ACHN (cell line): ENCODE measurements around the gene PZP.
"Not testable (repeated sequence)": the region's sequence is repeated elsewhere in the genome, so short reads cannot be mapped to it uniquely, and the experiment has no call there.

ENCODE experiments used
- DNase-seq: peaks from one replicate; pipeline ENCODE4 v3.0.0-alpha.2; 2015
- in situ Hi-C: cut with HindIII; loops from 2 replicates; pipeline ENCODE4 v1.10.0; 2017; ENCODE audit warnings: low sequenced_read_pairs, low pct_ligation_motif_present, low pct_unique_long_range_greater_than_20kb

The PZP gene

DNA sequence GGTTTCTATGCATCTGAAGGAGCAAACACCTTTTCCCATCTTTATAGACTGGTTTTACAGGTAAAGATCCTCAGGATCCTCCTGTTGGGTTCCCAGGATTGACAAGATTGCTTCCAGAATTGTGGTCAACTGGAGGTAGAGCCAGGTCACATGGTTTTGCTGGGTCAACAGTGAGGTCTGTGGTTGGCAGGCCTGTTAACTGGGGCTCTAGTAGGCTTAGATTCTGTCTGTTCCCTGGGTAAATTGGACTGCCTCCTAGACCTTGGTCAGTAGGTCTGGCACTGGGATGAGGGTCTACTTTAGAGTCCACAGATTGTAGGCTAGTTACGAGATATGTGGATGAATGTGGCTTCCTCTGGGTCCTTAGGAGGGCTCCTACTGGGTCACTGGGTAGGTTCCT lies 3.5 kb upstream of the PZP start:
- in situ Hi-C loops = no loop called here
- DNase-seq = no peak

DNA sequence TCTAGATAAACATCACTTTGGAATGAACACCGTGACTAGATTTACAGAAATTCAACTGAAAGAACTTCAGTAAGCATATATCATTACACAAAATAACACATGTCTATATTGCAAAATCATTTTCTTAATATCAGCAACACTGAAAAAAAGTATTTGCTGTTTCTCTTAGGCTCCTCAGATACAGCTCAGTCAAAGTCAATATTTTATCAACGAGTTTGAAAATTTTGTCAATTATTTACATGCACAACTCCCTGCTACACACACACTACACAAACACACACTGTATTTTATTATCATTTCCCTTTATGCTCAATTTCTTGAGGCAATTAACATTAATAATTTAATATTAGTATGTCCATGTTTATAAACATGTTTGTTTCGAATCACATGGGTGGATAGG lies 3.8 kb downstream of the PZP start:
- no peak for DNase-seq
- in situ Hi-C loops = no loop called here

DNA sequence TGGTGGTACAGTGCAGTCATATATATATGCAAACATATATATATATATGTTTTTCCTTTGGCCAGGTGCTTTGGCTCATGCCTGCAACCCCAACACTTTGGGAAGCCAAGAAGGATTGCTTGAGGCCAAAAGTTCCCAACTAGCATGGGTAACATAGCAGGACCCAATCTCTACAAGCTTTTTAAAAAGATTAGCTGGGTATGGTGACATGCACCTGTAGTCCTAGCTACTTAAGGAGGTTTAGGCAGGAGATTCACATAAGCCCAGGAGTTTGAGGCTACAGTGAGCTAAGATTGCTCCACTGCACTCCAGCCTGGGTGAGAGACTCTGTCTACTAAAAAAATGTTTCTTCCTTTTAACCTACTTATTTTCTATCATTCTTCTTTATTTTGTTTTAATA lies 10.2 kb downstream of the PZP start:
- in situ Hi-C loops = no loop called here
- DNase-seq = no peak

DNA sequence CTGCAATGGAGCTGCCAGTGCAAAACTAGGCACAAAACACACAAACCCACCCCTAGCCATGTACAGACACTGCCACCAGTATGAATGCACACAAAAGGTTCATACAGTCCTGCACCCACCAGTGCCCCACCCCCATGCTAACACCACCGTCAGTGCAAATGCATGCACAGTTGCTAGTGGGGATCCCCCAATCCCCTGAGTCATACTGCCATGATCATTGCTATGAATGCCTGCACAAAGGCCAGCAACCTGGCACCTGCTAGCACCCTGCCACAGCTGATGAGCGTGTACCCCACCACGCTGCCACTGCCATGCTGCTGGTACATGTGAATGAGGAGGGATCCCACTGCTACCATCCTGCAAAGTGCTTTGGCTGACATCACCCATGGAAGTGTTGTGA lies 23.9 kb downstream of the PZP start:
- in situ Hi-C loops = no loop called here
- no peak for DNase-seq

DNA sequence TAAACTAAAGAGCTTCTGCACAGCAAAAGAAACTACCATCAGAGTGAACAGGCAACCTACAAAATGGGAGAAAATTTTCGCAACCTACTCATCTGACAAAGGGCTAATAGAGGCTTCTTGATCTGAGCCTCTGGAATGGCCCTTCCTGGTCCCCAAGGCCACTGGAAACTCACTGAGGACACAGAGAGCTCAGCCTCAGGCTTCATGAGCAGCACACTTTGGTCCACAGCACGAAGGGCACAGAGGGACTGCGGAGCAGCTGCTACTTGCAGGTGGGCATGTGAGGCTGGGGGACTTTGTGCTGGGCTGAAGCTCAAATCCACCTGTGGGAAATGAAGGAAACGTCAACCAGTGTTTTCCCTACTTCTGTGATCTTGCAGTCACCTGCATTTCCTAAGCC lies 27.4 kb downstream of the PZP start:
- no peak for DNase-seq
- in situ Hi-C loops = no loop called here

DNA sequence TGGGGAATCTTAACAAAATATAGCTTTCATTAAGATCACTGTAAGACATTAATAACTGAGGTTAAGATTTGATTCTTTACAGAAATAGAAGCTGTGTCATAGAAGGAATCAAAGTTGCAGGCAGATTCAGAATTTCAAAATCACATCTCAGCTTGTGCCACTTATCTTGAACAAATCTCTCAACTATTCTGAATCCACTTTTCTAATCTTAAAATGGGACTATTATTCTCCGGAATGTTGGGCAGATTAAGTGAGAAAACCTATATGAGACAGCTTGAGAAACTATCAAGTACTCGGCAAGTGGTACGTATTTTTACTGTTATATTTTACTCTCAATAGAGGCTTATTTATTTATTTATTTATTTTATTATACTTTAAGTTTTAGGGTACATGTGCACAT lies 28.4 kb downstream of the PZP start:
- in situ Hi-C loops = no loop called here
- DNase-seq = no peak

DNA sequence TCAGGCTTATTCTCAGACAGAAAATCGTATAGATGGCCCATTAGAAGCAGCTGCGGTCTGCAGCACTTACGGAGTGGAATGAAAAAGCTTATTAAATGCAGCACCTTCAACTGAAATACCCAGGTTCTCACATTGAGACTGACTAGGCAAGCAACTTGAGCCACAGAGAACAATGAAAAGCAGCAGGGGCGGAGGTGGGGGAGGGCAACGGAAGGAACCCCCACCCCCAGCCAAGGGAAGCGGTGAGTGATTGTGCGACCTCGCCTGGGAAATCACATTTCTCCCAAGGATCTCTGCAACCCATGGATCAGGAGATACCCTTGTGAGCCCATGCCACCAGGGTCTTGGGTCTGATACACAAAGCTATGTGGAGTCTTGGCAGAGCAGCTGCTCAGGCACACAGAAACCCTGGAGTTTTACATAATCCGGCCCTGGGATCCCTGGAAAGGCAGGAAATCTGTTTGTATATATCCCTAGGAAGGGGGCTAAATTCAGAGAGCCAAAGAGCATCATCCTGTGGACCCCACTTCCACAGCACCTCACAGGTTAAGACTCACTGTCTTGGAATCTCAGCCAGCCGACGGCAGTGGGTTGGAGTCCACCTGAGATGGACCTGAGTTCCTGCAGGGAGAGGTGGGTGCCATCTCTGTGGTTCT lies 38.1 kb downstream of the PZP start:
- in situ Hi-C loops = no loop called here
- DNase-seq = no peak

DNA sequence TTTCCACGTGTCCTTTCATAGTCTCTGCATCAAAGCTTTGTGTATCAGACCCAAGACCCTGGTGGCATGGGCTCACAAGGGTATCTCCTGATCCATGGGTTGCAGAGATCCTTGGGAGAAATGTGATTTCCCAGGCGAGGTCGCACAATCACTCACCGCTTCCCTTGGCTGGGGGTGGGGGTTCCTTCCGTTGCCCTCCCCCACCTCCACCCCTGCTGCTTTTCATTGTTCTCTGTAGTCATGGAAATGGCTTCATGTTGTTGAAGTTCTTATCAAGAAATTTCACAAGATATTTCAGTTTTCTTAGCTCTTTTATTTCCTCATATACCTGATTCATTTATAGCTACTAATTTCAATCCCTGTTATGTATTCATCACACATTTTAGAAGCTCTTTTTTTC lies 40.9 kb downstream of the PZP start:
- DNase-seq, in situ Hi-C loops: not testable (repeated sequence)

DNA sequence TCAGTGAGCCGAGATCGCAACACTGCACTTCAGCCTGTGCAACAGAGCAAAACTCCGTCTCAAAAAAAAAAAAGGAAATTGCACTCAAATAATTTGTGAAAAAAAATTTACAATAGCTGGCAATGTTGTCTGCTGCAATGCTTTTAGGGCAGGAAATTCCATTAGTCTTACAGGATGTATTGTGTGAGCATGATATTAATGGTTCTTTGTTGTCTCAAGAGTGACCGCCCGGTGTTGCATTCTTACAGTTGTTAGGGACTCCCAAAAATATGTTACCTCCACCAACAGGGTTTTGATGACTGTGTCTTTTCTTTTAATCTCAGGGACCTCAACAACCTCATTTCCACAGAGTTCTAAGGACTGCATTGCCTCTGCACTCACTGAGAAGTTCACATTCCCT lies 44.8 kb downstream of the PZP start:
- DNase-seq = no peak
- in situ Hi-C loops = no loop called here

DNA sequence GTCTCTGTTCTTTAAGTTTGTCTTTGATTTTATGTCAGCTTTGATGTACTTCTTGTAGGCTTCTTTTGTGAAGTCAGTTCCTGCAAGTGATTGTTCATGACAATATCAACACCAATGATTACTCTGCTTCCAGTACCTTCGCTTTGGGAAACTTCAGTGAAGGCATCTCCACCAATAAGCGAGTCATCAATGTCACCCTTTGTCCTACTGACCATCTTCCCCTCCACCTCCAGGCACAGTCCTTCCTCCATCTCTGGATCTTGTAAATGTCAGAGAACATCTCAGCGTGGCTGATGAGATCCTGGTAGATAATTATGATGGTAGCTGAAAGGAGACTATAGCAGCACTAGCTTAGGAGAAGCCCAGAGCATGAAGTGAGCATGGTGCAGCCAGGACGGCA lies 52.1 kb downstream of the PZP start:
- in situ Hi-C loops = no loop called here

DNA sequence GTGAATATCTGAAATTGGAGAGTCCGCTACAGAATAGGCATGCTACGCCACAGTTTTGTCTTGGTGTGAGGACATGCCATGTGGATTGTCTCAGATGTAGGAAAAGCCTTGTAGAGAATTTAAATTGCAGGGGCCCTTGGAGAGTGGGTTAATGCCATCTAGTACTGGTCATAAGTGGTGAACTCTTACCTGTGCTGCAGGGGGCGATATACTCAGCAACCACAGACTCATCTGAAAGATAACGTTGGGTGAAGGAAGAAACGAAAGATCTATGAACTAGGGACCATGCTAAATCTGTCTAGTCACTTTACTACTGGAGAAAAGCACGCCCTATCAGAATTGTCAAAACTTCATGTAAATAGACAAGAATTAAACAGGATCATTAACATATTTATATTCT lies 58.8 kb downstream of the PZP start:
- DNase-seq = no peak
- in situ Hi-C loops = no loop called here

More for the DNA sequence above, 52.1 kb downstream of the PZP start:
- no peak for DNase-seq

DNA sequence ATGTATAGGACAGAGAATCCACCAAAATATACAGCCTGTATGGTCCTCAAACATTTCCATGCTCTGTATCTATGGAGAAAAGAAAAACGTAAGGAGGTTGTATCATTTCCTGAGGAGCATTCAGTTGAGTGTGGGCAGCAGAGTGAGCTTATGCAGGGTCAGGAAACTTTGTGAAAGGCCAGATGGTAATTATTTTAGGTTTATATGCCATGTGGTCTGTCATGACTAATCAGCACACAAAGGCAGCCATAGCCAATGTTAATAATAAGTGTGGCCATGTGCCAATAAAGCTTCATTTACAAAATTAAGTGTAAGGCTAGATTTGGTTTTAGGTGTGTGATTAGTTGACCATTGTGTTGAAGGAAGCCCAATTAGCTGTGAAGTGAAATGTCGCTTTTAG lies 59.3 kb downstream of the PZP start:
- no peak for DNase-seq
- in situ Hi-C loops = no loop called here

DNA sequence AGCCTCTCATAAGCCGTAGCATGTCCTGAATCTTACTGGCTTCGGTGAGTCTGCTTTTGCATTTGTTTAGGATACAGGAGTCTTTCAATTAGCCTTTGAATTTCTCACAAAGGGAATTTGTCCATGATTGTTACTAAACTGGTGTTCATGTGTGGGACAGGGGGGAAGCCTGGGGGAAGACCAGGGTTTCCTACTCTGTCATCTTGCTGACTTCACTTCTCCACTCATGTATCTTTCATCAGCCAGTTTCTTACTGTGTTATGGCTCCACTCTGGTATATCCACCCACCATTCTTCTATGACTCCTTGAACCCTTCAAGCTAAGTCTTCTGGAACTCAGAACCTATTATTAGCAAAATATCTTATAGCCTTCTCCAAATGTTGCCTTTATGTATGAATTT lies 60.7 kb downstream of the PZP start:
- no peak for DNase-seq
- in situ Hi-C loops = no loop called here

DNA sequence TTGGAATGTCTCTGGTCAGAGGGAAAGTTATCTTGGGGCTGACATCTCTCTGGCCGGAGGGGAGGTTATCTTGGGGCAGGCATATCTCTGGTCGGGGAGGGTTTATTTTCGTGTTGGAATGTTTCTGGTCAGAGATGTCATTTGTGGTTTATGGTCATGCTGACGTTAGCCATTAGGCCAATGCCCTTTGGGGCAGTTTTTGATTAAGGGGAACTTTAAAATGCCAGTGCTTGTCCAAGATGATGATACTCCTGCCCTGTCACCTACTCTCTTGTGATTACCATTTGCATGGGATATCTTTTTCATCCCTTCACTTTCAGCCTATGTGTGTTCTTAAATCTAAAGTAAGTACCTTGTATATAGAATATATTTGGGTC lies 63.5 kb downstream of the PZP start:
- in situ Hi-C loops = no loop called here
- no peak for DNase-seq

DNA sequence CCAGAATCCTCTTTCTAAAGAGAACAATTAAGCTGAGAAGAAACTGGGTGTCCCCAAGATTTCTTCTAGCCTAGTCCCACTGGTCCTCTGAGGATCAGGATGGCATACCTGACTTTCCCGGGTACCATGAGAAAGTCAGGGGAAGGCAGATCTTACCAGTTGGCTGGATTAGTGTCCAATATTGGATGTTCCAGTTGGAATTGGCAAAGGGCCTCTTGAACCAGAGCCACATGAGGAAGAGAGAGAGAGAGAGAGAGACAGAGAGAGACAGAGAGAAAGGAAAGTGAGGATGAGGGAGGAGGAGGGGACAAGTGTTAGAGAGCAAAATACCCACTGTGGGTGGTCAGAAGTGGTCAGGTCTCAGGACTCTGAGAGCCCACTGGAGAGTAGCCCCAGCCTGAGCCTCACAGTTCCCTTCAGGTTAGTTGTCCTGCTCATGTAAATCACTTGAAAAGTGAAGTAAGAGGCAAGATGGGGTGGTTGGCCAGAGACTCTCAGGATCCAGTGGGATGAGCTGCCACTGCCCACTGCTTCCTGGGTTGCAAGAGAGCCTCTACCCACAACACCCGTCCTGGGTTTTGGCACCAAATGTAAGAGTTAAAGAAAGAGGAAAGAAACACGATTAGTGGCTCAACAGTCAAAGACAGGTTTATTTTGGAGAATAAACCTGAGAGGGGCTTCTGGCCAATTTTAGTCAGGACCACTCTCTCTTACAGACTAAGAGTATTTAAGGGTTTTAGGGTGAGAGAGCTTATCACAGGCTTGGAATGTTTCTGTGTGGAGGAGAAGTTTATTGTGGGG lies 64.1 kb downstream of the PZP start:
- DNase-seq = no peak
- in situ Hi-C loops = no loop called here

DNA sequence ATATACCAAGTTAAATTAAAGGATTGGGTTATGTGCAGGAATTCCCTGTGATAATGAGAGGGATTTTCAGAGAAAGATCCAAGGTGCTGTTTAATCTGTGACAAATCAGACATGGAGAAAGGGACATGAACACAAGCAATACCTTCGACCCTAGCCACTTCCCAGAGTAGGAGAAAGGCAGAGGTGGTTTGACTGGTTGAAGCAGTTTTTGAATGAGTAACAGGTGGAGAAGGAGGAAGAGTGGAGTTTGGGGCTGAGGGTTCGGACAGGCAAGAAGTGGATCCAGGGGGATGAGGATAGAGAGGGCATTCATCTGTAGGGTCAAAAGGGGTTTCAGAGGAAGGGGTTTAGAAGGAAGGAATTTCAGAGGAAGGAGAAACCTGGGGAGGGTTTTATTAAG lies 65.1 kb downstream of the PZP start:
- in situ Hi-C loops = no loop called here
- DNase-seq = no peak

DNA sequence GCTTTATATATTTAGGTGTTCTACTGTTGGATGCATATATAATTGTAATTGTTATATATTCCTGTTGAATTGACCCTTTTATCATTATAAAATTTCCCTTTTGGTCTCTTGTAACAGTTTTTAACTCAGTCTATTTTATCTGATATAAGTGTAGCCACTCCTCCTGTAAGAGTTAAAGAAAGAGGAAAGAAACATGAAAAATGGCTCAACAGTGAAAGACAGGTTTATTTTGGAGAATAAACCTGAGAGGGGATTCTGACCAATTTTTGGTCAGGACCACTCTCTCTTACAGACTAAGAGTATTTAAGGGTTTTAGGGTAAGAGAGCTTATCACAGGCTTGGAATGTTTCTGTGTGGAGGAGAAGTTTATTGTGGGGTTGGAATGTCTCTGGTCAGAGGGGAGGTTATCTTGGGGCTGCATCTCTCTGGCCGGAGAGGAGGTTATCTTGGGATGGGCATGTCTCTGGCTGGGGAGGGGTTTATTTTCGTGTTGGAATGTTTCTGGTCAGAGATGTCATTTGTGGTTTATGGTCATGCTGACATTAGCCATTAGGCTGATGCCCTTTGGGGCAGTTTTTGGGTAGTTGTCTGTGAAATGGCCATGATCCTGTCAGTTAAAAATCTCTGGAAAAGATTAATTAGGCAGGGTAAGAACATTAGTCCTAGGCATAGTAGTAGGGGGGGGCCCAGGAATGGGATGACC lies 68.5 kb downstream of the PZP start:
- DNase-seq, in situ Hi-C loops: not testable (repeated sequence)

DNA sequence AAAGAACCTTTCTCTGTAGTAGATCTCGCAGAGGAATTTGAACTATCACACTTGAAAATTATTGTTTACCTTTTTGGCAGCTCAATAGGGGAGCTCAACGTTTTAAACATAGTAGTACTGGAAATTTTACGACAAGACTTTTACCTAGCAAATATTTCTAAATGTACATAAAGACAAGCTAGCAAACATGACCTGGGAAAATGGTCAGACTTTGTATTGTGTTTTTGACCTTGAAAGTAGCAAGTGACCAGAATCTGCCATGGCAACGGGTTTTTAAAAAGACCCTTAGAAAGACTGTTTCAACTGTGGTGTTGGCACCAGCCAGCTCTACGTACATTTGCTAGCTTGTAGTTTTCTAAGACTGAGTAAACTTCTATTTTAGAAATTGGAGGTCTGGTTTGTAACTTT lies 72.3 kb downstream of the PZP start:
- no peak for DNase-seq
- in situ Hi-C loops = no loop called here

DNA sequence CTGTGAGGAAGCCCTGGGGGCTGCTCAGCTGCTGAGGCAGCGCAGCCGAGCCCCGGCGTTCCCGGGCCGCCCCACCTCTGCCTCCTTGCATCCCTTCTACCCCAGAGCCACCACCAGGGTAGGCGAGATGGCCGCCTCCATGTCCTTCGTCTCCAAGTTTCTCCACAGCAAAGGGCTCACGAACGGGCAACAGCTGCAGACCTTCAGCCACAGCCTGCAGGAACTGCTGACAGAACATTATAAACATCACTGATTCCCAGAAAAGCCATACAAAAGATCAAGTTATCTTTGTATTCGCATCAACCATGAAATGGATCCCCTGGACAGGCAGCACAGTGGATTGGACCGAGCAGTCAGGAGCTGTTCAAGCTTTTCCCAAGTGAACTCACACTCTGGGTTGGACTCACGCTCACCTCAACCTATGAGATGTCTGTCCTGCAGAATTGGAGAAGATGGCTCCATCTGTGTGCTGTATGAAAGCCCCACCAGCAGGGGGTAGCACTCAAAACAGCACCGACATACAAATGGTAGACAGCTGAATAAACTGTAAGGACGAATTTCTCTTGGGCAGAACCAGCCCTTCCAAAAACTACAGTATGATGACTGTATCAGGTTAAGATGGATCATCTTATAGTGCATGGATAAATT lies 73.1 kb downstream of the PZP start:
- peak; percentile 8 for DNase-seq
- in situ Hi-C loops = no loop called here
